ENCODE results near the gene ODAD3. TPM values are rescaled to one million over a fixed set of nuclear protein-coding genes. Genes with fewer than 3 reads are reported as not detected.
A peak's percentile ranks its signal among the peaks of the same experiment; 100 is the strongest.

The ODAD3 gene
- polyA plus RNA-seq, 1 experiment: 0.09 TPM

- peaks cover 3% of the 10 kb centered on the region for H3K27me3 ChIP-seq (ENCODE audit: control insufficient read depth, insufficient read depth, low read length)
- DNase-seq (ENCODE audit: low read depth, low spot score): no peak
- peak; percentile 54 for TF ChIP-seq CTCF (IDR thresholded peaks at IDR 0.05; ENCODE audit: low read depth, low read length)
- no peak overlapping the region for H3K4me3 ChIP-seq (ENCODE audit: low read depth, low read length)
- ChIA-PET CTCF (interaction anchor here (1.6 kb wide), 1 partner anchor 29 kb away, joined by 4 read pairs; no protein-coding TSS in a partner anchor), POLR2A (interaction anchor here (0.6 kb wide), 1 partner anchor 164 kb away, joined by 3 read pairs; no protein-coding TSS in a partner anchor)
- no peak overlapping the region for H3K27ac ChIP-seq (ENCODE audit: low read depth, low read length)
- no peaks in the 10 kb centered on the region; the same call in 1 of the 2 replicates for H3K9me3 ChIP-seq (ENCODE audit: control insufficient read depth, insufficient read depth, low read length)
Measured at GRCh38 chr19:11453468-11454341, 18.8 kb upstream of the ODAD3 start.

GRCh38 chr19:11452620-11453310 lies 17.8 kb upstream of the ODAD3 start:
- Histone ChIP-seq H3K27me3 (ENCODE audit: control insufficient read depth, insufficient read depth, low read length) (no peaks in the 10 kb centered on the region), H3K27ac (ENCODE audit: low read depth, low read length) (no peak overlapping the region), H3K9me3 (ENCODE audit: control insufficient read depth, insufficient read depth, low read length) (no peaks in the 10 kb centered on the region; the same call in 1 of the 2 replicates), H3K4me3 (ENCODE audit: low read depth, low read length) (no peak overlapping the region)
- DNase-seq (ENCODE audit: low read depth, low spot score): no peak
- no peak for TF ChIP-seq CTCF (IDR thresholded peaks at IDR 0.05; ENCODE audit: low read depth, low read length)
- CTCF ChIA-PET: interaction anchor here (0.6 to 1.6 kb wide), 6 partner anchors 9 to 268 kb away, joined by 3 to 7 read pairs (median 4); partner anchors contain the start of genes ODAD3 and PRKCSH
- POLR2A ChIA-PET: interaction anchor here (0.6 kb wide), 1 partner anchor 163 kb away, joined by 3 read pairs; no protein-coding TSS in a partner anchor

GRCh38 chr19:11451871-11452619 lies 17.1 kb upstream of the ODAD3 start:
- H3K4me3 ChIP-seq (ENCODE audit: low read depth, low read length): no peak overlapping the region
- TF ChIP-seq CTCF (IDR thresholded peaks at IDR 0.05; ENCODE audit: low read depth, low read length): no peak
- ChIA-PET CTCF (interaction anchor here (0.6 to 1.6 kb wide), 8 partner anchors 9 to 326 kb away, joined by 3 to 7 read pairs (median 4); partner anchors contain the start of genes ODAD3 and PRKCSH), POLR2A (no interaction called here)
- no peaks in the 10 kb centered on the region; the same call in 1 of the 2 replicates for H3K9me3 ChIP-seq (ENCODE audit: control insufficient read depth, insufficient read depth, low read length)
- H3K27me3 ChIP-seq (ENCODE audit: control insufficient read depth, insufficient read depth, low read length): no peaks in the 10 kb centered on the region
- DNase-seq (ENCODE audit: low read depth, low spot score): no peak
- H3K27ac ChIP-seq (ENCODE audit: low read depth, low read length): no peak overlapping the region

GRCh38 chr19:11451327-11451870 lies 16.5 kb upstream of the ODAD3 start:
- POLR2A ChIA-PET: interaction anchor here (0.6 kb wide), 1 partner anchor 262 kb away, joined by 14 read pairs; no protein-coding TSS in a partner anchor
- no peak overlapping the region for H3K27ac ChIP-seq (ENCODE audit: low read depth, low read length)
- H3K4me3 ChIP-seq (ENCODE audit: low read depth, low read length): no peak overlapping the region
- DNase-seq (ENCODE audit: low read depth, low spot score): no peak
- CTCF ChIA-PET: interaction anchor here (1.1 to 1.5 kb wide), 3 partner anchors 8 to 16 kb away, joined by 3 to 5 read pairs (median 4); partner anchors contain the start of gene PRKCSH
- no peaks in the 10 kb centered on the region; the same call in 1 of the 2 replicates for H3K9me3 ChIP-seq (ENCODE audit: control insufficient read depth, insufficient read depth, low read length)
- no peaks in the 10 kb centered on the region for H3K27me3 ChIP-seq (ENCODE audit: control insufficient read depth, insufficient read depth, low read length)
- TF ChIP-seq CTCF (IDR thresholded peaks at IDR 0.05; ENCODE audit: low read depth, low read length): no peak
